ENCODE results near the gene BICD2.

BICD2 gene

GRCh38 chr9:92764988-92765936, 629 bp upstream of the BICD2 start:
- peak; percentile 94 for TF ChIP-seq CTCF (IDR thresholded peaks at IDR 0.05; ENCODE audit: borderline replicate concordance, control extremely low read depth, extremely low read depth, insufficient read depth, missing control alignments)
- in situ Hi-C loops (cut with MboI; ENCODE audit: low sequenced_read_pairs, unreplicated experiment) = no loop called here
- DNase-seq (ENCODE audit: low spot score) = peak; percentile 99

GRCh38 chr9:92763721-92764380, 782 bp downstream of the BICD2 start:
- TF ChIP-seq CTCF (IDR thresholded peaks at IDR 0.05; ENCODE audit: borderline replicate concordance, control extremely low read depth, extremely low read depth, insufficient read depth, missing control alignments) = no peak
- in situ Hi-C loops (cut with MboI; ENCODE audit: low sequenced_read_pairs, unreplicated experiment) = no loop called here

DNA sequence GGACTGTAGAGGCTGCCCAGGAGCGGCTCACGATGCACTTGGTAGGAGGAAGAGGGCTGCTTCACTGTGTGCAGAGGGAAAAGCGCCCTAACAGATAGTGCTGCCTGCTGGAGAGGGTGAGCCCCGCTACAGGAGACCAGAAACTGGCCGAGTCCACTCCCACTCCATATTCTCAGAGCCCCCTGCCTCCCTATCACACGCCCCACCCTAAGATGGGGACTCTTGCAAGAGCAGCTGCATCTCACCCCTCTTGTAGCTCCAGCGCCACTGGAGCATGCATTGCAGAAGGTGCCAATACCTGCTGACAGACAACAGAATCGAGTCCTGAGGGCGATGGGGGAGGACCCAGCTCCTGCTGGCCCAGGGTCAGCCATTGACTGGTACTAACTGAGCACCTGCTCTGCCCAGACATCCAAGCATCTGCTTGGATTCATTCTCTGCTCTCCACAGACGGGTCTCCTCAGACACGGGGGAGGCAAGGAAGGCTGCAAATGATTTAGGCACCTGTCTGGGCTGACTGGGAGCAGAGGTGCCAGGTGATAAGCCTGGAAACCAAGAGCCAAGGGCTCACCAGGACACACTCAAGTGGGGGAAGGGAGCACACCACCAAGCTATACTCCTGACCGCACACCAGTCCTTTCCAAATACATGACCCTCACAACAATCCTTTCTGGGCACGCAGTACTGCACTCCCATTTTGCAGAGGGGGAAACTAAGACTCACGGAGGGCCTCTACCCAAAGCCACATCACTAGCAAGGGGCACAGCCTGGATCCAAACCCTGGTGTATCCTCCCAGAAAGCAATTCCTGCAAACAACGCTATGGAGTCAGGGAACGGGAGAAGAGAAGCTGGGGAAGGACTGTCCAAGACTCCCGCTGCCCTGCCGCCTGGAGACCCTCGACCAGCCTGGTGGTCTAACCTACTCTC, 1.6 kb downstream of the BICD2 start:
- DNase-seq (ENCODE audit: low spot score) = peak; percentile 21
- in situ Hi-C loops (cut with MboI; ENCODE audit: low sequenced_read_pairs, unreplicated experiment) = no loop called here
- TF ChIP-seq CTCF (IDR thresholded peaks at IDR 0.05; ENCODE audit: borderline replicate concordance, control extremely low read depth, extremely low read depth, insufficient read depth, missing control alignments) = no peak

More at GRCh38 chr9:92763721-92764380, 782 bp downstream of the BICD2 start:
- peak; percentile 66 for DNase-seq (ENCODE audit: low spot score)

DNA sequence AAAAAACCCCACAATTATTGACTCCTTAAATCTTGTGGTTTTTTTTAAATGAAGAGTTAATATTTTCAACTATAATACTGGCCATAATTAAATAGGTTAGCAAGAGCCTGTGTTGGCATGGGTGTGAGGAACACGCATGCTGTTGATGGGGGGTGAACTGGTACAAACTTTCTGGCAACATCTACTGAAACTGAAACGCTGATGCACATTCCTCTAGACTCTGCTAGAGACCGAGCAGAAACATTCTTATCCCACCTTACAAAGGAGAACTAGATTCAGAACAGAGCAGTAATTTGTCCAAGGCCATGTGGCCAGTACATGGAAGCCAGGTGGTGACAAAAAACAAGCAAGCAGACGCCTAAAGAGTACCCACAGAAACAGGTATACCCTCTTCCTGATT, 2.4 kb downstream of the BICD2 start:
- TF ChIP-seq CTCF (IDR thresholded peaks at IDR 0.05; ENCODE audit: borderline replicate concordance, control extremely low read depth, extremely low read depth, insufficient read depth, missing control alignments) = no peak
- no peak for DNase-seq (ENCODE audit: low spot score)
- in situ Hi-C loops (cut with MboI; ENCODE audit: low sequenced_read_pairs, unreplicated experiment) = no loop called here

- no peak for TF ChIP-seq CTCF (IDR thresholded peaks at IDR 0.05; ENCODE audit: borderline replicate concordance, control extremely low read depth, extremely low read depth, insufficient read depth, missing control alignments)
- DNase-seq (ENCODE audit: low spot score) = no peak
- in situ Hi-C loops (cut with MboI; ENCODE audit: low sequenced_read_pairs, unreplicated experiment) = no loop called here
These were observed 2.9 kb downstream of the BICD2 start for GRCh38 chr9:92761686-92762085.

DNA sequence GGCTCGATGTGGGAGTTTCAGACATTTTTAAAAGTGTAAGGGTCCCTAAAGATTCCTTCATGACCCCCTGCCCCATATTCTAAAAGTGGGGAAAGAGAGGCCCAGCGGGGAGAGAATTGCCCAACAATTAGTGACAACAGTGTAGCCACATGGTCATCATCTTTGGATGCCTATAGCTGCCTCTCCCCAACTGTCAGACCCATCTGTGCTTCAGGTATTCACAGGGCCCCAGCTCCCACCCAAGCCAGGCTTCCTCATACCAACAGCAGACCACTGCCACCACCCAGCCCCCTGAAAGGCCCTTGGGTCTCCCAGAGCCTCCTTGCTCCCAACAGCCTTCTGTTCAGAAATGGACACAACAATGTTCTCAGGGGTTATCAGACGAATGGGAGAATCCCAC, 4.1 kb downstream of the BICD2 start:
- peak; percentile 13 for DNase-seq (ENCODE audit: low spot score)
- no peak for TF ChIP-seq CTCF (IDR thresholded peaks at IDR 0.05; ENCODE audit: borderline replicate concordance, control extremely low read depth, extremely low read depth, insufficient read depth, missing control alignments)
- in situ Hi-C loops (cut with MboI; ENCODE audit: low sequenced_read_pairs, unreplicated experiment) = no loop called here

Data from GM13976 (cell line).